ENCODE measurements around the gene FRMD3. TPM values are rescaled to one million over a fixed set of nuclear protein-coding genes. Genes with fewer than 3 reads are reported as not detected.
A peak's percentile ranks its signal among the peaks of the same experiment; 100 is the strongest.

FRMD3 gene
- total and polyA plus RNA-seq, 2 donors (not counting 3 experiments of a cell fraction or from before 2014, with no cell fraction given): 3.0 to 6.1 TPM

DNA sequence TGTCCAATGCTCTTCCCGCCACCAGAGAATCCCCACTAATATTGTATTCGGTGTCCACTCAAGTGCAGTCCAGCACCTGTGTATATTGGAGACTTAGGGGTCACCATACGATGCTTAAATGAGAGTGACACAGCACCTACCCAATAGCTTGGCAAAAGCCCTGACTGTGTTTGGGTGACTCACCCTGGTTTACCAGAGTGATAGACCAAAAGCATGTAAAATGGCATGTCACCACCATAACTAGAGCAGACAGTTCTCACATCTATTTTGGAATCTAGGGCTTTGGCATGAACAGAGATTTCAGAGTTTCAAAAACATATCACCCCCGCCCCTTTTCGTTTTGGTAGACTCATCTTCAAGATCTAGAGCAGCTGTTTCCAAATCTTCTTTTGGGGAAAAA, 257.9 kb downstream of the FRMD3 start:
- intact Hi-C loops (cut with micrococcal nuclease): loop anchor here (2.0 kb wide), 1 partner anchor 59 kb away; no protein-coding TSS in a partner anchor
- Histone ChIP-seq H3K9ac (replicated peaks; ENCODE audit: extremely low read depth, insufficient read depth, low read length) (no peak overlapping the region), H3K27me3 (ENCODE audit: control insufficient read depth in 2 of 2, insufficient read depth in 2 of 2, low read length in 2 of 2) (no peaks in the 10 kb centered on the region), H3K4me1 (ENCODE audit: control insufficient read depth, extremely low read depth, insufficient read depth, low read length) (peaks cover 25% of the 10 kb centered on the region), H3K36me3 (ENCODE audit: control insufficient read depth in 2 of 2, extremely low read depth in 1 of 2, insufficient read depth in 2 of 2, low read length in 2 of 2) (no peaks in the 10 kb centered on the region), H3K4me2 (ENCODE audit: insufficient read depth, low read length) (no peak overlapping the region), H3K27ac (ENCODE audit: insufficient read depth, low read depth, low read length) (peak overlapping the region; percentile 77), H3K79me2 (ENCODE audit: control insufficient read depth, insufficient read depth, low read length) (no peaks in the 10 kb centered on the region), H4K20me1 (replicated peaks; ENCODE audit: control insufficient read depth, extremely low read depth, insufficient read depth, low read length) (no peaks in the 10 kb centered on the region), H2AFZ (ENCODE audit: low read depth, low read length) (no peak overlapping the region), H3K9me3 (replicated peaks; ENCODE audit: control insufficient read depth, insufficient read depth, low read length) (no peaks in the 10 kb centered on the region), H3K4me3 (replicated peaks in 1 of 3; ENCODE audit: insufficient read depth in 1 of 3, low read depth in 1 of 3, low read length in 3 of 3) (no peak overlapping the region), H3K9me1 (replicated peaks; ENCODE audit: control insufficient read depth, extremely low read depth, insufficient read depth, low read length) (no peaks in the 10 kb centered on the region)
- FAIRE-seq (no peak), DNase-seq (ENCODE audit: low read depth, low spot score) (peak; percentile 17)
- CTCF ChIA-PET: interaction anchor here (1.9 to 4.2 kb wide), 4 partner anchors 9 to 60 kb away, joined by 7 to 27 read pairs (median 20); no protein-coding TSS in a partner anchor
- POLR2A ChIA-PET: no interaction called here
- dilution Hi-C loops (cut with MboI; ENCODE audit: extremely low pct_ligation_motif_present, low sequenced_read_pairs): no loop called here
- BruUV-seq (replicated peaks): no TSS peak
- TF ChIP-seq POLR2AphosphoS5 (IDR thresholded peaks at IDR 0.05; ENCODE audit: insufficient read depth, low read depth, low read length): no peak
- peak; percentile 29 for TF ChIP-seq JUN (IDR thresholded peaks at IDR 0.05; ENCODE audit: borderline replicate concordance, insufficient read depth, insufficient read length, low read depth)
- peak; percentile 29 for TF ChIP-seq FOS (IDR thresholded peaks at IDR 0.05; ENCODE audit: borderline replicate concordance, insufficient read depth, low read length)
- TF ChIP-seq MYC (IDR thresholded peaks at IDR 0.05; ENCODE audit: low read depth, low read length): no peak
- TF ChIP-seq, protein P1, sequence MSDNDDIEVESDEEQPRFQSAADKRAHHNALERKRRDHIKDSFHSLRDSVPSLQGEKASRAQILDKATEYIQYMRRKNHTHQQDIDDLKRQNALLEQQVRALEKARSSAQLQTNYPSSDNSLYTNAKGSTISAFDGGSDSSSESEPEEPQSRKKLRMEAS (IDR thresholded peaks at IDR 0.05; ENCODE audit: insufficient read depth, insufficient read length): no peak

DNA sequence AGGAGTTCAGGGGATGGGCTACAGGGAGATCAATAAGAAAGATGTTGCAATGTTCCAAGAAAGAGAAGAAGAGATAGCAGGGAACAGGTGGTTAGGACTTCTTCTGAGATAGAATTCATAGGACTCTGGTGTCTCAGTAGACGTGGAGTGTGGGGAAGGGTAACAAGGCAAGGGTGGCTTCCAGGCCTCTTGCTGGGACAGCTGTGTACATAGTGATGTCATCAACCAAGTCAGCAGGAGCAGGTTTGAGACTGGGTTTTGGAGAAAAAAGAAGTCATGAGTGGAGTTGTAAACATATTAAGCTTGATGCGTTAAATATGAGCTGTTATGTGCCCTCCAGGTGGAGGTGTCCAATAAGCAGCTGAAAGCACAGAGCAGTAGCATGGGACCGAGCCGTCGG, 263.4 kb downstream of the FRMD3 start:
- no peaks in the 10 kb centered on the region for H4K20me1 ChIP-seq (replicated peaks; ENCODE audit: control insufficient read depth, extremely low read depth, insufficient read depth, low read length)
- POLR2A ChIA-PET: no interaction called here

More for the DNA sequence above, 263.4 kb downstream of the FRMD3 start:
- CTCF ChIA-PET: interaction anchor here (0.7 to 1.2 kb wide), 2 partner anchors 60 to 270 kb away, joined by 4 to 6 read pairs; no protein-coding TSS in a partner anchor
- TF ChIP-seq FOS (IDR thresholded peaks at IDR 0.05; ENCODE audit: borderline replicate concordance, insufficient read depth, low read length) (no peak), MYC (IDR thresholded peaks at IDR 0.05; ENCODE audit: low read depth, low read length) (no peak), POLR2A (IDR thresholded peaks at IDR 0.05; ENCODE audit: low read depth, low read length) (no peak), POLR2AphosphoS5 (IDR thresholded peaks at IDR 0.05; ENCODE audit: insufficient read depth, low read depth, low read length) (no peak)
- TF ChIP-seq, protein P1 (IDR thresholded peaks at IDR 0.05; ENCODE audit: insufficient read depth, insufficient read length): no peak
- TF ChIP-seq, protein P2, sequence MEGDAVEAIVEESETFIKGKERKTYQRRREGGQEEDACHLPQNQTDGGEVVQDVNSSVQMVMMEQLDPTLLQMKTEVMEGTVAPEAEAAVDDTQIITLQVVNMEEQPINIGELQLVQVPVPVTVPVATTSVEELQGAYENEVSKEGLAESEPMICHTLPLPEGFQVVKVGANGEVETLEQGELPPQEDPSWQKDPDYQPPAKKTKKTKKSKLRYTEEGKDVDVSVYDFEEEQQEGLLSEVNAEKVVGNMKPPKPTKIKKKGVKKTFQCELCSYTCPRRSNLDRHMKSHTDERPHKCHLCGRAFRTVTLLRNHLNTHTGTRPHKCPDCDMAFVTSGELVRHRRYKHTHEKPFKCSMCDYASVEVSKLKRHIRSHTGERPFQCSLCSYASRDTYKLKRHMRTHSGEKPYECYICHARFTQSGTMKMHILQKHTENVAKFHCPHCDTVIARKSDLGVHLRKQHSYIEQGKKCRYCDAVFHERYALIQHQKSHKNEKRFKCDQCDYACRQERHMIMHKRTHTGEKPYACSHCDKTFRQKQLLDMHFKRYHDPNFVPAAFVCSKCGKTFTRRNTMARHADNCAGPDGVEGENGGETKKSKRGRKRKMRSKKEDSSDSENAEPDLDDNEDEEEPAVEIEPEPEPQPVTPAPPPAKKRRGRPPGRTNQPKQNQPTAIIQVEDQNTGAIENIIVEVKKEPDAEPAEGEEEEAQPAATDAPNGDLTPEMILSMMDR (IDR thresholded peaks at IDR 0.05; ENCODE audit: extremely low read depth in 1 of 2, insufficient read depth in 1 of 2, low read depth in 1 of 2, low read length in 2 of 2): no peak
- dilution Hi-C loops (cut with MboI; ENCODE audit: extremely low pct_ligation_motif_present, low sequenced_read_pairs) (no loop called here), intact Hi-C loops (cut with micrococcal nuclease) (no loop called here)
- DNase-seq (ENCODE audit: low read depth, low spot score) (no peak), FAIRE-seq (no peak)
- H3K27ac ChIP-seq (ENCODE audit: insufficient read depth, low read depth, low read length): no peak overlapping the region
- no peak overlapping the region for H2AFZ ChIP-seq (ENCODE audit: low read depth, low read length)
- no peaks in the 10 kb centered on the region for H3K79me2 ChIP-seq (ENCODE audit: control insufficient read depth, insufficient read depth, low read length)
- H3K9me3 ChIP-seq (replicated peaks; ENCODE audit: control insufficient read depth, insufficient read depth, low read length): no peaks in the 10 kb centered on the region
- no peak overlapping the region for H3K4me2 ChIP-seq (ENCODE audit: insufficient read depth, low read length)
- no peak overlapping the region for H3K9ac ChIP-seq (replicated peaks; ENCODE audit: extremely low read depth, insufficient read depth, low read length)
- H3K27me3 ChIP-seq (ENCODE audit: control insufficient read depth in 2 of 2, insufficient read depth in 2 of 2, low read length in 2 of 2): no peaks in the 10 kb centered on the region
- H3K36me3 ChIP-seq (ENCODE audit: control insufficient read depth in 2 of 2, extremely low read depth in 1 of 2, insufficient read depth in 2 of 2, low read length in 2 of 2): no peaks in the 10 kb centered on the region
- H3K4me3 ChIP-seq (replicated peaks in 1 of 3; ENCODE audit: insufficient read depth in 1 of 3, low read depth in 1 of 3, low read length in 3 of 3): no peak overlapping the region
- BruUV-seq (replicated peaks): no TSS peak
- H3K9me1 ChIP-seq (replicated peaks; ENCODE audit: control insufficient read depth, extremely low read depth, insufficient read depth, low read length): no peaks in the 10 kb centered on the region
- peaks cover 18% of the 10 kb centered on the region for H3K4me1 ChIP-seq (ENCODE audit: control insufficient read depth, extremely low read depth, insufficient read depth, low read length)

Measured in endothelial cell of umbilical vein (primary cell).